ENCODE measurements around the gene COQ8A. TPM values are rescaled to one million over a fixed set of nuclear protein-coding genes. Genes with fewer than 3 reads are reported as not detected.
"Not testable (repeated sequence)": the region's sequence is repeated elsewhere in the genome, so short reads cannot be mapped to it uniquely, and the experiment has no call there.

Gene COQ8A
- polyA plus RNA-seq, 2 donors, result 15.9 to 19.9 TPM

DNA sequence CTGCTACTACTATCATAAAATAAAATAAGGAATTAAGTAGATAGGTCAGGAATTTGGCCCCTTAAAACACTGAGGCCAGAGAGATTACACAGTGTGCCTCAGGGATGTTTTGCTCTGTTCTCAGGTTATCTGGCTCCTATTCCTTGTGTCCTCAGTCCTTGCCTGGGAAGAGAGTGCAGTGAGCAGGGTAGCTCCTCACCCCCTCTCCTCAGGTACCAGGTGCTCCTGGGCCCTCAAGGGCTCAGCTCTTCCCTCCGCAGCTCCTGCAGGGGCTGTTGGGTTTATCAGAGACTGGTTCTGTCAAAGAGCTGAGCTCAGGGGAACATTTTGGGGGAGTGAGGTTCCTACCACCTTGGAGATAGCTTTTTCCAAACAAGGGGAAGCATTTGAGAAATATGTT is 20.1 kb upstream of the COQ8A start:
- H3K36me3 ChIP-seq (ENCODE audit: control insufficient read depth in 2 of 2, insufficient read depth in 2 of 2, low read length in 1 of 2), result no peaks in the 10 kb centered on the region
- WGBS, 2 donors, result 91 to 95% methylated on average over 1 of the region's 1 CpG

DNA sequence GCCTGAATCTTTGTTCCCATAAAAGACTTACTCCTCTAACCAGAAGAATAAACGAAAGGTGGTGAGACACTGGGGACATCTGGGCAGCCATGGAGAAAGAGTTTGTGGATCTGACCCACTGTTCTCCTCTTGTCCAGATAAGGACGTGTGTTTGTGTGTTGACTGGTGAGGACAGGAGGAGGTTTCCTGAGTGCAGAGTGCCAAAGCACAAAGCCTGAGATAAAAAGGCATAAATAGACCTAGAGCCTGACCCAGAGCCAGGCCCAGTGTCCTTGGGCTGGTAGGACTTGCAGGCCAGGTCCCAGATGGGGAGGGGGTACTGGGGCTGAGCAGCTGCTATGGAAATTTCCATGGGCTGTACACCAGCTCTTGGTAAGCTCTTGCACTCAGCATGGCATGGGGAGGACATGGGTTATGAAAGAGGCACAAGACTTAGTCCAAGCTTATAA is 19.6 kb upstream of the COQ8A start:
- no peak overlapping the region for H3K27ac ChIP-seq (ENCODE audit: low read depth in 2 of 2, low read length in 1 of 2)
- H3K4me3 ChIP-seq (ENCODE audit: low read depth in 1 of 2, low read length in 2 of 2), result no peak overlapping the region
- no peaks in the 10 kb centered on the region for H3K4me1 ChIP-seq (ENCODE audit: control insufficient read depth in 2 of 2, insufficient read depth in 2 of 2, low read length in 1 of 2)
- H3K27me3 ChIP-seq (ENCODE audit: control insufficient read depth in 1 of 2, insufficient read depth in 2 of 2, low read length in 2 of 2), result no peaks in the 10 kb centered on the region
- H3K9me3 ChIP-seq (ENCODE audit: control insufficient read depth in 2 of 2, insufficient read depth in 1 of 2, low read depth in 1 of 2, low read length in 1 of 2), result no peaks in the 10 kb centered on the region
- no peaks in the 10 kb centered on the region for H3K36me3 ChIP-seq (ENCODE audit: control insufficient read depth in 2 of 2, insufficient read depth in 2 of 2, low read length in 1 of 2)
- WGBS, 2 donors, result 74 to 84% methylated on average over 2 of the region's 2 CpGs

More for the DNA sequence above, 20.1 kb upstream of the COQ8A start:
- H3K9me3 ChIP-seq (ENCODE audit: control insufficient read depth in 2 of 2, insufficient read depth in 1 of 2, low read depth in 1 of 2, low read length in 1 of 2), result no peaks in the 10 kb centered on the region
- no peaks in the 10 kb centered on the region for H3K4me1 ChIP-seq (ENCODE audit: control insufficient read depth in 2 of 2, insufficient read depth in 2 of 2, low read length in 1 of 2)
- H3K27me3 ChIP-seq (ENCODE audit: control insufficient read depth in 1 of 2, insufficient read depth in 2 of 2, low read length in 2 of 2), result no peaks in the 10 kb centered on the region
- H3K4me3 ChIP-seq (ENCODE audit: low read depth in 1 of 2, low read length in 2 of 2), result no peak overlapping the region
- no peak overlapping the region for H3K27ac ChIP-seq (ENCODE audit: low read depth in 2 of 2, low read length in 1 of 2)

DNA sequence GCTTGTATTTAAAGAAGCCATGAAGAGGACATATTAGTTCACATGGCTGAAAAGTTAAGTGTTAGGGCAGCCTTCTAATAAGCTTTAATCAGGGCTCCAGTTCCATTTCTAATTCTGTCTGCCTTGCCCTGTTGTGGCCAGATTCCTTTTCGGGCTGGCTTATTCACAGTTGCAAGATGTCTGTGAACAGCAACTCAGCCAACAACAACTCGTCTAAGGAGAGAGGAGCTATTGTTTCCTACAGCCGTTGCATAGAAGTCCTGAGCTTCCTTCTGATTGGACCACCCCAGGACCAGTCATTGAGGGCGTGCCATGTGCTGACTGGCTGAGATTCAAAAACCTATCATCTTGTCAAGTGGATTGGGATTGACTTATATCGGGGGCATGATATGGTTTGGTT is 18.6 kb upstream of the COQ8A start:
- no peaks in the 10 kb centered on the region for H3K9me3 ChIP-seq (ENCODE audit: control insufficient read depth in 2 of 2, insufficient read depth in 1 of 2, low read depth in 1 of 2, low read length in 1 of 2)
- H3K27me3 ChIP-seq (ENCODE audit: control insufficient read depth in 1 of 2, insufficient read depth in 2 of 2, low read length in 2 of 2), result no peaks in the 10 kb centered on the region
- no peaks in the 10 kb centered on the region for H3K4me1 ChIP-seq (ENCODE audit: control insufficient read depth in 2 of 2, insufficient read depth in 2 of 2, low read length in 1 of 2)
- no peak overlapping the region for H3K27ac ChIP-seq (ENCODE audit: low read depth in 2 of 2, low read length in 1 of 2)
- no peak overlapping the region for H3K4me3 ChIP-seq (ENCODE audit: low read depth in 1 of 2, low read length in 2 of 2)
- H3K36me3 ChIP-seq (ENCODE audit: control insufficient read depth in 2 of 2, insufficient read depth in 2 of 2, low read length in 1 of 2), result no peaks in the 10 kb centered on the region
- 79 to 82% methylated on average over 5 of the region's 5 CpGs for WGBS, 2 donors

DNA sequence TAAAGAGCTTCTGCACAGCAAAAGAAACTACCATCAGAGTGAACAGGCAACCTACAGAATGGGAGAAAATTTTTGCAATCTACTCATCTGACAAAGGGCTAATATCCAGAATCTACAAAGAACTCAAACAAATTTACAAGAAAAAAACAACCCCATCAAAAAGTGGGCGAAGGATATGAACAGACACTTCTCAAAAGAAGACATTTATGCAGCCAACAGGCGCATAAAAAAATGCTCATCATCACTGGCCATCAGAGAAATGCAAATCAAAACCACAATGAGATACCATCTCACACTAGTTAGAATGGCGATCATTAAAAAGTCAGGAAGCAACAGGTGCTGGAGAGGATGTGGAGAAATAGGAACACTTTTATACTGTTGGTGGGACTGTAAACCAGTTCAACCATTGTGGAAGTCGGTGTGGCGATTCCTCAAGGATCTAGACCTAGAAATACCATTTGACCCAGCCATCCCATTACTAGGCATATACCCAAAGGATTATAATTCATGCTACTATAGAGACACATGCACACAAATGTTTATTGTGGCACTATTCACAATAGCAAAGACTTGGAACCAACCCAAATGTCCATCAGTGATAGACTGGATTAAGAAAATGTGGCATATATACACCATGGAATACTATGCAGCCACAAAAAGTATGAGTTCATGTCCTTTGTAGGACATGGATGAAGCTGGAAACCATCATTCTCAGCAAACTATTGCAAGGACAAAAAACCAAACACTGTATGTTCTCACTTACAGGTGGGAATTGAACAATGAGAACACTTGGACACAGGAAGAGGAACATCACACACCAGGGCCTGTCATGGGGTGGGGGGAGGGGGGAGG is 10.6 kb upstream of the COQ8A start:
- not testable (repeated sequence) for H3K27ac ChIP-seq (ENCODE audit: low read depth in 2 of 2, low read length in 1 of 2); H3K4me3 ChIP-seq (ENCODE audit: low read depth in 1 of 2, low read length in 2 of 2); H3K27me3 ChIP-seq (ENCODE audit: control insufficient read depth in 1 of 2, insufficient read depth in 2 of 2, low read length in 2 of 2); H3K4me1 ChIP-seq (ENCODE audit: control insufficient read depth in 2 of 2, insufficient read depth in 2 of 2, low read length in 1 of 2); H3K36me3 ChIP-seq (ENCODE audit: control insufficient read depth in 2 of 2, insufficient read depth in 2 of 2, low read length in 1 of 2); H3K9me3 ChIP-seq (ENCODE audit: control insufficient read depth in 2 of 2, insufficient read depth in 1 of 2, low read depth in 1 of 2, low read length in 1 of 2)
- WGBS, 2 donors, result 90 to 92% methylated on average over 5 of the region's 5 CpGs

DNA sequence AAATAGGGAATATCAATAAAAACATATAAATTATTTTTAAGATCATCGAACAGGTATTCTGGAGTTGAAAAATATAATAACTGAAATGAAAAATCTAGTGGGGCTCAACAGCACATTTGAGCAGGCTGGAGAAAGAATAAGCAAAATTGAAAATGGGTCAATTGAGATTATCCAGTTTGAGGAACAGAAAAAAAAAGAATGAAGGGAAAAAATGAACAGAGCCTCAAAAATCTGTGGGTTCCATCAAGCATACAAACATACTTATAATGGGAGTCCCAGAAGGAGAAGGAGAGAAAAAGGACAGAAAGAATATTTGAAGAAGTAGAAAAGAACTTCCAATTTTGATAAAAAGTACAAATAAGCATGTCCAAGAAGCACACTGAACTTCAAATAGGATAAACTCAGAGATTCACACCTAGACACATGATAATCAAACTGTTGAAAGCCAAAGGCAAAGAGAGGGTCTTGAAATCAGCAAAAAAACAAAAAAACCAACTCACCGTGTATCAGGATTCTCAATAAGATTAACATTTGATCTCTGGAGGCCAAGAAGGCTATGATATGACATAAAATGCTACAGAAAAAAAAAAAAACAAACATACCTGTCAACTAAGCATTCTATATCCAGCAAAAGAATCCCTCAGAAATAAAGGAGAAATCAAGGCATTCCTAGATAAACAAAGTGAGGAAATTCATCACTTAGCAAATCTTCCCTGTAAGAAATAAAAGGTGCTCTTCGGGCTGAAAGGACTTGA is 5.4 kb upstream of the COQ8A start:
- WGBS, 2 donors, result 65 to 96% methylated on average over 3 of the region's 3 CpGs
- no peak overlapping the region for H3K27ac ChIP-seq (ENCODE audit: low read depth in 2 of 2, low read length in 1 of 2)
- H3K9me3 ChIP-seq (ENCODE audit: control insufficient read depth in 2 of 2, insufficient read depth in 1 of 2, low read depth in 1 of 2, low read length in 1 of 2), result no peaks in the 10 kb centered on the region
- H3K36me3 ChIP-seq (ENCODE audit: control insufficient read depth in 2 of 2, insufficient read depth in 2 of 2, low read length in 1 of 2), result no peaks in the 10 kb centered on the region
- no peaks in the 10 kb centered on the region for H3K4me1 ChIP-seq (ENCODE audit: control insufficient read depth in 2 of 2, insufficient read depth in 2 of 2, low read length in 1 of 2)
- H3K4me3 ChIP-seq (ENCODE audit: low read depth in 1 of 2, low read length in 2 of 2), result no peak overlapping the region
- H3K27me3 ChIP-seq (ENCODE audit: control insufficient read depth in 1 of 2, insufficient read depth in 2 of 2, low read length in 2 of 2), result no peaks in the 10 kb centered on the region

DNA sequence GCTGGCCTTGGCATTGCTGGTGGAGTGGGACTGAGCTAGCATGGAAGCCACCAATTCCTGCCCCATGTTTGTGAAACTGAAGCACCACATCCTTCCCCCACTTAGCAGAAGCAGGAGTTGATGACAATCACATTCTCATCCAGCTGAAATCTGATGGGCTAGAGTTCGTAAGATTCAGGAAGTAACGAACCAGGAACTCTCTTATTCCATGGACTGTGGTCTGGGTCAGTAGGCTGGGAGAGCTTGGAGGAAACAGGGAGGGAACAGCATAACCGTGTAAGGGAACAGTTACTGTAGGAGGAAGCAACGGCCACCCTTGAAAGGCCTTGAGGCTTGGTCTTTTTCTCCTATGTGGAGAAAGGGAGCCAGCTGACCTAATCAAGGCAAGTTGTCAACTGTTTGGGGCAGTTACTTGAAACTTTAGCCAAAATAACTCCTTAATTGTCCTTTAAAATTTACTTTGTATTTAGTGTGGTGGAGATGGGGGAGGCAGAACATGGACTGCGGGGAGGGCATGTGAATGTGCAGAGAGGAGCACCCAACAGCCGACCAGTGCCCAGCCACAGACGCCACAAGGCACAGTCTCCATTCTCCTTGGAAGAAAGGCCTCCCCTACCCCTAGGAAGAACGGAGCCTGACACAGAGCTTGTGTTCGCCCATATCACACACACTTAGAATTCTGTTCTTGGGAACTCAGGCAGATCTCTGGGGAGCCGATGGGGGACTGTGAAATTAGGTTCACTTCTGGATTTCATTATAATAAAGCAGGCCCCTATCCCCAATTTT is 2.0 kb upstream of the COQ8A start:
- peak overlapping the region; percentile 63 to 84 for H3K27ac ChIP-seq (ENCODE audit: low read depth in 2 of 2, low read length in 1 of 2)
- WGBS, 2 donors, result 79 to 88% methylated on average over 10 of the region's 10 CpGs

DNA sequence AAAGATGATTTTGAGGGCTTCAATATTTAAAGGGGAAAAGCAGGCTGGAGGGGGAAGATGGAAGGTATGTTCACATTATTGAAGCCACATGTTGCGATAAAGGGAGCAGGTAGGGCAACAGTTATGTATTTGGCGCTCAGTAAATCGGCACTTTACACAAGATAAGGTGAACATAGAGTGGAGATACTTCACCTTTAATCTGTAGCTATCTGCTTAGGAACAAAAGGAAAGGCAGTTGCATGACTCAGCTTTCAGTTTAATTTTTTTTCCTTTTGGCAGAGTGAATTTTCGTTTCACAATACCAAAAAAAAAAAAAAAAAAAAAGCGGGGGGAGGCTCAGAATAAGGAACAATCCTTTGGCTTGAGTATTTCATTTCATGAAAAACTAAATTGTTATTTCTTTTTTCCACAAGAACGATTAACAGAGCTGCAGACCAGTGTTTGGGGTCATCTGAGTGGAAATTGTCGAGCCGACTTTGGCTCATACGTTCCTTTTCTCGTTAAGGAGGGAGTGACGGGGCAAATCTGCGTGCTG is 1.1 kb upstream of the COQ8A start:
- Histone ChIP-seq H3K4me1 (ENCODE audit: control insufficient read depth in 2 of 2, insufficient read depth in 2 of 2, low read length in 1 of 2) (peaks cover 6 to 9% of the 10 kb centered on the region in 2 donors), H3K36me3 (ENCODE audit: control insufficient read depth in 2 of 2, insufficient read depth in 2 of 2, low read length in 1 of 2) (no peaks in the 10 kb centered on the region), H3K9me3 (ENCODE audit: control insufficient read depth in 2 of 2, insufficient read depth in 1 of 2, low read depth in 1 of 2, low read length in 1 of 2) (no peaks in the 10 kb centered on the region), H3K4me3 (ENCODE audit: low read depth in 1 of 2, low read length in 2 of 2) (peak overlapping the region; percentile 71 to 88), H3K27ac (ENCODE audit: low read depth in 2 of 2, low read length in 1 of 2) (peak overlapping the region; percentile 97 to 99), H3K27me3 (ENCODE audit: control insufficient read depth in 1 of 2, insufficient read depth in 2 of 2, low read length in 2 of 2) (no peaks in the 10 kb centered on the region)
- 6 to 7% methylated on average over 12 of the region's 12 CpGs for WGBS, 2 donors

More for the DNA sequence above, 2.0 kb upstream of the COQ8A start:
- H3K4me3 ChIP-seq (ENCODE audit: low read depth in 1 of 2, low read length in 2 of 2), result no peak overlapping the region
- no peaks in the 10 kb centered on the region for H3K36me3 ChIP-seq (ENCODE audit: control insufficient read depth in 2 of 2, insufficient read depth in 2 of 2, low read length in 1 of 2)
- no peaks in the 10 kb centered on the region for H3K9me3 ChIP-seq (ENCODE audit: control insufficient read depth in 2 of 2, insufficient read depth in 1 of 2, low read depth in 1 of 2, low read length in 1 of 2)
- no peaks in the 10 kb centered on the region for H3K27me3 ChIP-seq (ENCODE audit: control insufficient read depth in 1 of 2, insufficient read depth in 2 of 2, low read length in 2 of 2)
- H3K4me1 ChIP-seq (ENCODE audit: control insufficient read depth in 2 of 2, insufficient read depth in 2 of 2, low read length in 1 of 2), result peaks cover 3 to 9% of the 10 kb centered on the region in 2 donors

DNA sequence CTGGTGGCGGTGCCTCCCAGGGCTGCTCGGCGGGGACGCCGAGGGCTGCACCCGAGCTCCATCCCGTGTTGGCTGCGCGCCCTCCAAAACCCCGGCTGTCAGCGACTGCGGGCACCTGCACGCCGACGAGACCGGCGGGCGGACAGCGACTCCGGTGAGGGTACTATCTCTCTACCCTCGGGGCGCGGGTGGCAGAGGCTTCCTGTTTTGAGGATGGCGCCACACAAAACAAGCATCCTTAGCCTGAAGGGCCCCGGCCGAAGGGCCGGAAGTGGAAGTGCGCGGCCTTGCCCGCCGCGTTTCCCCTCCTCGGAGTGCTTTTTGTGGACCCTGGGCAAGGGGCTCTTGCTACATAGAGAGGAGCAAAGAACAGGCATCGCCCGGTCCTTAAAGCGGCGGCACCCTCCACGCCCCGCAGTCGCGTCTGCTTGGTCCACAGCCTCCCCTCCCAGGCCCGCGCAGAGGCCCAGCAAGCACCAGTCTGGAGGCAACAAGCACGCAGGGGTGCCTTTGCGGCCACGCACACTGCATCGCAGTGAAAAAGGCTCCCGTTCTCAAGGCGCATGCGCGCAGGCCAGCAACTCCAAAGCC is 561 bp upstream of the COQ8A start:
- H3K9me3 ChIP-seq (ENCODE audit: control insufficient read depth in 2 of 2, insufficient read depth in 1 of 2, low read depth in 1 of 2, low read length in 1 of 2), result no peaks in the 10 kb centered on the region
- peak overlapping the region; percentile 71 to 88 for H3K4me3 ChIP-seq (ENCODE audit: low read depth in 1 of 2, low read length in 2 of 2)
- H3K27me3 ChIP-seq (ENCODE audit: control insufficient read depth in 1 of 2, insufficient read depth in 2 of 2, low read length in 2 of 2), result no peaks in the 10 kb centered on the region
- H3K27ac ChIP-seq (ENCODE audit: low read depth in 2 of 2, low read length in 1 of 2), result peak overlapping the region; percentile 97 to 99
- no peaks in the 10 kb centered on the region for H3K36me3 ChIP-seq (ENCODE audit: control insufficient read depth in 2 of 2, insufficient read depth in 2 of 2, low read length in 1 of 2)
- H3K4me1 ChIP-seq (ENCODE audit: control insufficient read depth in 2 of 2, insufficient read depth in 2 of 2, low read length in 1 of 2), result peaks cover 7 to 9% of the 10 kb centered on the region in 2 donors
- 0% methylated on average over 50 to 51 of the region's 51 CpGs for WGBS, 2 donors

DNA sequence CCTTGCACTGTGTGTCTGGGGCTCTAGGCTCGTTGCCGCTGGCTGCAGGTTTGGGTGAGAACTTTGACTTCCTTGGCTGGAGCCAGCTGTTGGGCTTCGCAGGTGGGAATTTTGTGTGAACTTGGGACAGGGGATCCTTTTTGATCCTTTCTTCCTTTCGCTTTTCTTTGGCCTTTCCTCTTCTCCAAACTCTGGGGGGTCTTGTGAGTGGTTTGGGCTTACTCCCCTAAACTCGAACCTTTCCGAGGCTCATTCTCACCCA is 643 bp downstream of the COQ8A start:
- peak overlapping the region in 1 of 2 donors; percentile 72 for H3K27ac ChIP-seq (ENCODE audit: low read depth in 2 of 2, low read length in 1 of 2)
- WGBS, 2 donors, result 28 to 39% methylated on average over 6 of the region's 6 CpGs
- H3K4me1 ChIP-seq (ENCODE audit: control insufficient read depth in 2 of 2, insufficient read depth in 2 of 2, low read length in 1 of 2), result peaks cover 13 to 14% of the 10 kb centered on the region in 2 donors
- no peaks in the 10 kb centered on the region for H3K27me3 ChIP-seq (ENCODE audit: control insufficient read depth in 1 of 2, insufficient read depth in 2 of 2, low read length in 2 of 2)
- no peaks in the 10 kb centered on the region for H3K36me3 ChIP-seq (ENCODE audit: control insufficient read depth in 2 of 2, insufficient read depth in 2 of 2, low read length in 1 of 2)
- H3K9me3 ChIP-seq (ENCODE audit: control insufficient read depth in 2 of 2, insufficient read depth in 1 of 2, low read depth in 1 of 2, low read length in 1 of 2), result no peaks in the 10 kb centered on the region
- H3K4me3 ChIP-seq (ENCODE audit: low read depth in 1 of 2, low read length in 2 of 2), result peak overlapping the region; percentile 75 to 83
